Trophoblast cell (in vitro differentiated cells and primary cell): Measurements from ENCODE around the gene GASK1A.
A peak's percentile ranks its signal among the peaks of the same experiment; 100 is the strongest.

Source experiments
- DNase-seq, 2 donors: peaks; one replicate each; pipeline ENCODE4 v3.0.0-alpha.2; 2016
- H2AFZ ChIP-seq: 2 replicates; pipeline ENCODE4 v1.6.1; 2013; ENCODE audit warnings: low read length, moderate library complexity, mild to moderate bottlenecking; ENCODE audit not compliant: insufficient read depth, poor library complexity
- H2AK5ac ChIP-seq: 2 replicates; pipeline ENCODE4 v1.6.1; 2013; ENCODE audit warnings: mild to moderate bottlenecking, low read length
- H2BK120ac ChIP-seq: 2 replicates; pipeline ENCODE4 v1.6.1; 2013; ENCODE audit warnings: low read length, mild to moderate bottlenecking, moderate library complexity; ENCODE audit not compliant: insufficient read depth, poor library complexity
- H2BK12ac ChIP-seq: 2 replicates; pipeline ENCODE4 v1.6.1; 2013; ENCODE audit warnings: mild to moderate bottlenecking, low read length, moderate library complexity
- H2BK5ac ChIP-seq: 2 replicates; pipeline ENCODE4 v1.6.1; 2013; ENCODE audit warnings: low read length, low read depth, moderate library complexity, mild to moderate bottlenecking; ENCODE audit not compliant: poor library complexity
- H3K14ac ChIP-seq: 2 replicates; pipeline ENCODE4 v1.6.1; 2013; ENCODE audit warnings: mild to moderate bottlenecking, low read length
- H3K18ac ChIP-seq: 2 replicates; pipeline ENCODE4 v1.6.1; 2013; ENCODE audit warnings: mild to moderate bottlenecking, low read length
- H3K23ac ChIP-seq: 2 replicates; pipeline ENCODE4 v1.6.1; 2013; ENCODE audit warnings: low read length
- H3K27ac ChIP-seq: 2 replicates; pipeline ENCODE4 v1.5.1; 2013; ENCODE audit warnings: low read depth, mild to moderate bottlenecking, inconsistent platforms, low read length, moderate library complexity
- H3K27me3 ChIP-seq: 2 replicates; pipeline ENCODE4 v1.6.1; 2013; ENCODE audit warnings: inconsistent platforms, mild to moderate bottlenecking, low read length, moderate library complexity; ENCODE audit not compliant: insufficient read depth
- H3K36me3 ChIP-seq, 2 experiments: 1 replicate in 1 of 2; 2 replicates in 1 of 2; pipeline ENCODE4 v1.6.1; 2013; ENCODE audit warnings: low read length in 2 of 2, mild to moderate bottlenecking in 2 of 2, moderate library complexity in 1 of 2; ENCODE audit not compliant: insufficient read depth in 2 of 2, control insufficient read depth in 1 of 2
- H3K4ac ChIP-seq: 2 replicates; pipeline ENCODE4 v1.6.1; 2013; ENCODE audit warnings: low read depth, mild to moderate bottlenecking, low read length, moderate library complexity
- H3K4me1 ChIP-seq, 2 experiments: 1 replicate in 1 of 2; 2 replicates in 1 of 2; pipeline ENCODE4 v1.6.1; 2013; ENCODE audit warnings: low read length in 2 of 2, mild to moderate bottlenecking in 2 of 2, moderate library complexity in 1 of 2; ENCODE audit not compliant: insufficient read depth in 2 of 2, control insufficient read depth in 1 of 2
- H3K4me2 ChIP-seq: 2 replicates; pipeline ENCODE4 v1.6.1; 2013; ENCODE audit warnings: inconsistent platforms, mild to moderate bottlenecking, low read length, moderate library complexity
- H3K4me3 ChIP-seq: 2 replicates; pipeline ENCODE4 v1.5.1; 2013; ENCODE audit warnings: mild to moderate bottlenecking, low read depth, low read length, inconsistent platforms
- H3K79me1 ChIP-seq: one replicate; pipeline ENCODE4 v1.6.1; 2013; ENCODE audit warnings: low read length
- H3K79me2 ChIP-seq: 2 replicates; pipeline ENCODE4 v1.6.1; 2013; ENCODE audit warnings: low read length, mild to moderate bottlenecking; ENCODE audit not compliant: control insufficient read depth, insufficient read depth, poor library complexity
- H3K9ac ChIP-seq: 2 replicates; pipeline ENCODE4 v1.6.1; 2013; ENCODE audit warnings: mild to moderate bottlenecking, low read length
- H3K9me3 ChIP-seq: 2 replicates; pipeline ENCODE4 v1.6.1; 2013; ENCODE audit warnings: low read depth, mild to moderate bottlenecking, control low read depth, inconsistent platforms, low read length; ENCODE audit not compliant: insufficient read depth
- H4K12ac ChIP-seq: 2 replicates; pipeline ENCODE4 v1.6.1; 2013; ENCODE audit warnings: low read depth, mild to moderate bottlenecking, low read length, moderate library complexity
- H4K8ac ChIP-seq: 2 replicates; pipeline ENCODE4 v1.6.1; 2013; ENCODE audit warnings: low read depth, mild to moderate bottlenecking, low read length, moderate library complexity
- H4K91ac ChIP-seq: one replicate; pipeline ENCODE4 v1.6.1; 2013; ENCODE audit warnings: low read depth, mild to moderate bottlenecking, low read length, moderate library complexity
- WGBS: extraction: QIAGEN DNeasy Blood & Tissue Kit; methylation state at CpG from one replicate; pipeline ENCODE4 v1.1.7; 2013; ENCODE audit warnings: missing lambda C conversion rate; ENCODE audit not compliant: insufficient read length, insufficient coverage; ENCODE audit errors: extremely low coverage; 5-methylcytosine and 5-hydroxymethylcytosine counted together

GASK1A gene

GRCh38 chr3:43023746-43024145, 44.6 kb downstream of the GASK1A start:
- H3K79me2 ChIP-seq: no peaks in the 10 kb centered on the region
- no peak overlapping the region for H4K12ac ChIP-seq

DNA sequence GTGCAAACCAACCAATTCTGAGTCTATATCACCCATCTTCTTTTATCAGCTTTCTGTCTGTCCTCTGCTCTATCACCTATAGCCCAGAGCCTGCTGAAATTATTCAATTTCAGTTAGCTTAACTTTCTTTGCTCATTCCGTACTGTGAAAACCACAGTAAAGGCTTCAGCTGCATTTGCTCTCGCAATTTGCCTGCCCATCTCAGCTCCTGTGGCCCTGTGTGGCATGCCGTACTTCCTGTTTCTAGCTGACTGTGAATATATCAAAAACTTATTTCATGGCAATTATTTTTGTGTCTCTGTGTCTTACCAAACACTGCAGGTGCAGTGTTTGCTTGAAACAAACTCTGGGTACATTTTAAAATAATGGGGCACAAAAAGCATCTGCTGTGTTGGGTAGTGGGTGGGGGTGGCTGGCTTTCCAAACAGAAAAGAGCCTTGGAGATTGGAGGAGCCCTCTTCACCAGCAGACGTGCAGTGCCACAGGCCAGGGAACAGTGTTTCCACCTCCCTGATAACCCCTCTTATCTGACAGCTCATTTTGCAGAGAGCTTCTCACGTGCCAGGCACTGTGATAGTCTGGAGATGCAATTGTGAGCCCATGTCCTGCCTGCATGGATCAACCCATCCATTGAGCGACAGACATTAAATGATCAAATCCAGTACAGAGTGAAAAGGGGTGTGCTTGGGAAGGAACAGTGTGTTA, 45.2 kb downstream of the GASK1A start:
- peaks cover 4% of the 10 kb centered on the region for H3K79me1 ChIP-seq
- H3K79me2 ChIP-seq: no peaks in the 10 kb centered on the region
- no peak overlapping the region for H4K91ac ChIP-seq
- no peak overlapping the region for H4K8ac ChIP-seq
- no peaks in the 10 kb centered on the region for H3K9me3 ChIP-seq
- H3K4me1 ChIP-seq: peaks cover 17 to 19% of the 10 kb centered on the region in 2 experiments
- DNase-seq: no peak
- H3K4me3 ChIP-seq: no peak overlapping the region
- no peak overlapping the region for H2AFZ ChIP-seq
- H2BK120ac ChIP-seq: no peak overlapping the region
- no peak overlapping the region for H3K4me2 ChIP-seq
- no peak overlapping the region for H3K14ac ChIP-seq
- H2BK12ac ChIP-seq: peak overlapping the region; percentile 39
- H3K27me3 ChIP-seq: no peaks in the 10 kb centered on the region
- H3K36me3 ChIP-seq: no peaks in the 10 kb centered on the region
- H3K4ac ChIP-seq: no peak overlapping the region
- H3K27ac ChIP-seq: no peak overlapping the region
- no CpG with 5 or more reads among the region's 6 CpGs for WGBS
- no peak overlapping the region for H3K18ac ChIP-seq
- no peak overlapping the region for H2BK5ac ChIP-seq
- no peak overlapping the region for H4K12ac ChIP-seq
- H3K23ac ChIP-seq: no peak overlapping the region
- peak overlapping the region; percentile 57 for H2AK5ac ChIP-seq
- H3K9ac ChIP-seq: no peak overlapping the region

More at GRCh38 chr3:43023746-43024145, 44.6 kb downstream of the GASK1A start:
- peak overlapping the region; percentile 8 for H2BK12ac ChIP-seq
- H3K36me3 ChIP-seq: no peaks in the 10 kb centered on the region
- H2BK120ac ChIP-seq: no peak overlapping the region
- no peak overlapping the region for H3K9ac ChIP-seq
- DNase-seq: no peak
- H3K27ac ChIP-seq: no peak overlapping the region
- peaks cover 17 to 19% of the 10 kb centered on the region in 2 experiments for H3K4me1 ChIP-seq
- H3K4me3 ChIP-seq: no peak overlapping the region
- H3K9me3 ChIP-seq: no peaks in the 10 kb centered on the region
- H3K4ac ChIP-seq: no peak overlapping the region
- H3K14ac ChIP-seq: no peak overlapping the region
- no peak overlapping the region for H2AFZ ChIP-seq
- no CpG with 5 or more reads among the region's 5 CpGs for WGBS
- H2AK5ac ChIP-seq: no peak overlapping the region
- H3K27me3 ChIP-seq: no peaks in the 10 kb centered on the region
- peaks cover 3% of the 10 kb centered on the region for H3K79me1 ChIP-seq
- H4K91ac ChIP-seq: no peak overlapping the region
- H2BK5ac ChIP-seq: no peak overlapping the region
- no peak overlapping the region for H3K18ac ChIP-seq
- no peak overlapping the region for H4K8ac ChIP-seq
- H3K4me2 ChIP-seq: no peak overlapping the region
- no peak overlapping the region for H3K23ac ChIP-seq

DNA sequence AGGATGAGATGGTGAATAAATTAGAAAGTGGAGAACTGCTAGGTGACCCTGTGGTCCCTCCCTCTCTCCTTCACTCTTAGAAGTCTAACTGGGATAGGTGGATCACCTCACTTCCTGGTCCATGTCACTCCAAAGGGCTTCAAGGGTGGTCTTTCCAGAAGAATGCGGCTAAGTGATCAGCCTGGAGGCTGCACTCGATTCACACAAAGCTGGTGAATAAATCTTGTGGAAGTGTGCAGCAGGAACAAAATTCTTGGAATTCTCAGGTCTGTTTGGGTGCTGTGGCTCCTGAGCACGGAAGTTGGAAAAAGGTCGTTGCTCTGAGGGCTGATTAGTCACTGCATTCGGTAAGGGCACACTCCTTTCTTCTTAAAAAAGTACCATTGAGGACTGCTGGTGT, 46.3 kb downstream of the GASK1A start:
- Histone ChIP-seq H3K79me1 (peaks cover 5% of the 10 kb centered on the region), H3K79me2 (no peaks in the 10 kb centered on the region), H3K4me3 (no peak overlapping the region), H3K18ac (no peak overlapping the region), H3K36me3 (no peaks in the 10 kb centered on the region), H3K27ac (peak overlapping the region; percentile 6), H4K12ac (no peak overlapping the region), H4K8ac (no peak overlapping the region), H3K14ac (peak overlapping the region; percentile 24), H2BK5ac (no peak overlapping the region), H2AK5ac (no peak overlapping the region), H3K23ac (no peak overlapping the region), H3K4me2 (peak overlapping the region; percentile 25), H2AFZ (no peak overlapping the region), H3K9me3 (no peaks in the 10 kb centered on the region), H4K91ac (peak overlapping the region; percentile 48), H3K27me3 (no peaks in the 10 kb centered on the region), H2BK12ac (no peak overlapping the region), H3K9ac (no peak overlapping the region), H3K4ac (no peak overlapping the region), H2BK120ac (no peak overlapping the region), H3K4me1 (peaks cover 15 to 17% of the 10 kb centered on the region in 2 experiments)
- no CpG with 5 or more reads among the region's 5 CpGs for WGBS
- DNase-seq: peak in 1 of 2 donors; percentile 32

DNA sequence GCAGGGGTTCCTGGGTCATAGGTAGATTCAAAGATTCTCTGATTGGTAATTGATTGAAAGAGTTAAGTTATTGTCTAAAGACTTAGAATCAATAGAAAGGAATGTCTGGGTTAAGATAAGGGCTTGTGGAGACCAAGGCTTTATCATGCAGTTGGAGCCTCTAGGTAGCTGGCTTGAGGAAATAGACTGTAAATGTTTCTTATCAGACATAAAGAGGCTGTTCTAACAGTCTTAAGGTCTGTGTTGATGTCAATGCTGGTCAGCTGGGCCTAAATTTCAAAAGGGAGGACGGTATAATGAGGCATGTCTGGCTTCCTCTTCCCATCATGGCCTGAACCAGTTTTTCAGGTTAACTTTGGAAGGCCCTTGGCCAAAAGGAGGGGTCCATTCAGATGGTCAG, 48.9 kb downstream of the GASK1A start:
- no peak overlapping the region for H2AFZ ChIP-seq
- no peaks in the 10 kb centered on the region for H3K79me2 ChIP-seq
- no peaks in the 10 kb centered on the region for H3K9me3 ChIP-seq
- peak in 1 of 2 donors; percentile 18 for DNase-seq
- H2AK5ac ChIP-seq: no peak overlapping the region
- no peak overlapping the region for H3K14ac ChIP-seq
- H2BK5ac ChIP-seq: no peak overlapping the region
- no peak overlapping the region for H3K9ac ChIP-seq
- H3K36me3 ChIP-seq: no peaks in the 10 kb centered on the region
- H4K8ac ChIP-seq: no peak overlapping the region
- peaks cover 5% of the 10 kb centered on the region for H3K79me1 ChIP-seq
- no peaks in the 10 kb centered on the region for H3K27me3 ChIP-seq
- no peak overlapping the region for H2BK120ac ChIP-seq
- H3K23ac ChIP-seq: no peak overlapping the region
- no peak overlapping the region for H3K4me2 ChIP-seq
- no peak overlapping the region for H3K27ac ChIP-seq
- no peak overlapping the region for H3K4me3 ChIP-seq
- peaks cover 15 to 16% of the 10 kb centered on the region in 2 experiments for H3K4me1 ChIP-seq
- no peak overlapping the region for H2BK12ac ChIP-seq
- no CpG with 5 or more reads among the region's 1 CpG for WGBS
- H4K91ac ChIP-seq: no peak overlapping the region
- H3K4ac ChIP-seq: no peak overlapping the region
- no peak overlapping the region for H3K18ac ChIP-seq
- no peak overlapping the region for H4K12ac ChIP-seq
